PFSK-1 (cell line): Measurements from ENCODE around the gene USH2A.

ENCODE experiments used
- POLR2AphosphoS5 ChIP-seq: IDR thresholded peaks from 2 replicates; pipeline ENCODE4 v1.6.1; 2012; ENCODE audit warnings: low read depth, mild to moderate bottlenecking, control low read depth, low read length, moderate library complexity
- REST ChIP-seq, 2 experiments: IDR thresholded peaks; 2 replicates each; pipeline versions ENCODE4 v1.6.1 to v1.8.0; 2011 to 2012; ENCODE audit warnings: low read depth in 2 of 2, low read length in 2 of 2, control low read depth in 1 of 2, inconsistent platforms in 1 of 2, mild to moderate bottlenecking in 1 of 2, moderate library complexity in 1 of 2; ENCODE audit not compliant: insufficient read depth in 1 of 2
- SIN3A ChIP-seq: IDR thresholded peaks from 2 replicates; pipeline ENCODE4 v1.6.1; 2012; ENCODE audit warnings: mild to moderate bottlenecking, low read length, moderate library complexity, borderline replicate concordance; ENCODE audit not compliant: insufficient read depth
- TAF1 ChIP-seq: IDR thresholded peaks from 2 replicates; pipeline ENCODE4 v1.6.1; 2012; ENCODE audit warnings: low read length, control low read depth, borderline replicate concordance; ENCODE audit not compliant: insufficient read depth

DNA sequence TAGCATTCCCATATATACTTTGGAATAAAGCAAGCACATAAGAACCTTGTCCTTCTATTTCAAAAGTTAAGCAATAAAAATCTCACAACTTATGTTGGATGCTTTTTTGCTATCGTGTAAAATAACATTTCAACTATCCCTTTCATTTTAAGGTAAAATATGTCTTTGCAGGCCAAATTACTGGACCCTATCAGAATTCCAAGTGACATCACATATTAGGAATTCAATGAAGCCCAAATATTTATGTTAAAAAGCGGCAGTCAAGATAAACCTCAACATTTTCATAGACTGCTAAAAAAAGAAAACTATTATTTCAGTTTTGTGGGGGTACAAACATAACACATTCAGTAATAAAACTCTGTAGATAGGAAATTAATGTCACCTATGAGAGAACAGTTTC, 604.1 kb downstream of the USH2A start:
- no peak for TF ChIP-seq REST (IDR thresholded peaks at IDR 0.05; ENCODE audit: insufficient read depth in 1 of 2, low read depth in 2 of 2, low read length in 2 of 2)
- TF ChIP-seq SIN3A, result no peak
- no peak for TF ChIP-seq POLR2AphosphoS5
- TF ChIP-seq TAF1, result no peak
